Fibroblast of the aortic adventitia (primary cell): ENCODE results near the gene OR2L8. TPM values are rescaled to one million over a fixed set of nuclear protein-coding genes. Genes with fewer than 3 reads are reported as not detected.

Source experiments
- DNase-seq: peaks from one replicate; pipeline ENCODE4 v3.0.0-alpha.2; 2010; ENCODE audit warnings: low read depth
- H3K4me3 ChIP-seq: 2 replicates; pipeline ENCODE4 v1.5.1; 2011; ENCODE audit warnings: low read depth, mild to moderate bottlenecking, control low read depth, low read length, moderate library complexity
- total RNA-seq: library from RNA; depleted of rRNA; stranded (reverse); fragments of >200 nt; gene quantifications from 2 replicates; pipeline ENCODE4 v1.2.3, GENCODE V29; 2012; ENCODE audit warnings: low replicate concordance
- TF ChIP-seq, protein P1 (sequence below): IDR thresholded peaks from 2 replicates; pipeline ENCODE4 v1.5.1; 2011; ENCODE audit warnings: mild to moderate bottlenecking, low read length, control low read depth, inconsistent platforms; ENCODE audit not compliant: insufficient read depth

OR2L8 gene, protein sequence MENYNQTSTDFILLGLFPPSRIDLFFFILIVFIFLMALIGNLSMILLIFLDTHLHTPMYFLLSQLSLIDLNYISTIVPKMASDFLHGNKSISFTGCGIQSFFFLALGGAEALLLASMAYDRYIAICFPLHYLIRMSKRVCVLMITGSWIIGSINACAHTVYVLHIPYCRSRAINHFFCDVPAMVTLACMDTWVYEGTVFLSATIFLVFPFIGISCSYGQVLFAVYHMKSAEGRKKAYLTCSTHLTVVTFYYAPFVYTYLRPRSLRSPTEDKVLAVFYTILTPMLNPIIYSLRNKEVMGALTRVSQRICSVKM
- total RNA-seq = not detected in 2 replicates

- DNase-seq = no peak
- no peak within 1 kb of the TSS for H3K4me3 ChIP-seq
- TF ChIP-seq, protein P1, sequence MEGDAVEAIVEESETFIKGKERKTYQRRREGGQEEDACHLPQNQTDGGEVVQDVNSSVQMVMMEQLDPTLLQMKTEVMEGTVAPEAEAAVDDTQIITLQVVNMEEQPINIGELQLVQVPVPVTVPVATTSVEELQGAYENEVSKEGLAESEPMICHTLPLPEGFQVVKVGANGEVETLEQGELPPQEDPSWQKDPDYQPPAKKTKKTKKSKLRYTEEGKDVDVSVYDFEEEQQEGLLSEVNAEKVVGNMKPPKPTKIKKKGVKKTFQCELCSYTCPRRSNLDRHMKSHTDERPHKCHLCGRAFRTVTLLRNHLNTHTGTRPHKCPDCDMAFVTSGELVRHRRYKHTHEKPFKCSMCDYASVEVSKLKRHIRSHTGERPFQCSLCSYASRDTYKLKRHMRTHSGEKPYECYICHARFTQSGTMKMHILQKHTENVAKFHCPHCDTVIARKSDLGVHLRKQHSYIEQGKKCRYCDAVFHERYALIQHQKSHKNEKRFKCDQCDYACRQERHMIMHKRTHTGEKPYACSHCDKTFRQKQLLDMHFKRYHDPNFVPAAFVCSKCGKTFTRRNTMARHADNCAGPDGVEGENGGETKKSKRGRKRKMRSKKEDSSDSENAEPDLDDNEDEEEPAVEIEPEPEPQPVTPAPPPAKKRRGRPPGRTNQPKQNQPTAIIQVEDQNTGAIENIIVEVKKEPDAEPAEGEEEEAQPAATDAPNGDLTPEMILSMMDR = no peak
Measured at GRCh38 chr1:247948558-247948957, at the start of gene OR2L8. TSS of gene OR2L8 (plus strand) at chr1:247948858. CDS start at chr1:247948858, 0 bp downstream.

GRCh38 chr1:247904122-247904521 lies 44.5 kb upstream of the OR2L8 start:
- TF ChIP-seq, protein P1 = no peak
- H3K4me3 ChIP-seq = no peak overlapping the region
- no peak for DNase-seq

GRCh38 chr1:247905181-247905580 lies 43.5 kb upstream of the OR2L8 start:
- TF ChIP-seq, protein P1 = no peak
- H3K4me3 ChIP-seq = no peak overlapping the region
- no peak for DNase-seq

DNA sequence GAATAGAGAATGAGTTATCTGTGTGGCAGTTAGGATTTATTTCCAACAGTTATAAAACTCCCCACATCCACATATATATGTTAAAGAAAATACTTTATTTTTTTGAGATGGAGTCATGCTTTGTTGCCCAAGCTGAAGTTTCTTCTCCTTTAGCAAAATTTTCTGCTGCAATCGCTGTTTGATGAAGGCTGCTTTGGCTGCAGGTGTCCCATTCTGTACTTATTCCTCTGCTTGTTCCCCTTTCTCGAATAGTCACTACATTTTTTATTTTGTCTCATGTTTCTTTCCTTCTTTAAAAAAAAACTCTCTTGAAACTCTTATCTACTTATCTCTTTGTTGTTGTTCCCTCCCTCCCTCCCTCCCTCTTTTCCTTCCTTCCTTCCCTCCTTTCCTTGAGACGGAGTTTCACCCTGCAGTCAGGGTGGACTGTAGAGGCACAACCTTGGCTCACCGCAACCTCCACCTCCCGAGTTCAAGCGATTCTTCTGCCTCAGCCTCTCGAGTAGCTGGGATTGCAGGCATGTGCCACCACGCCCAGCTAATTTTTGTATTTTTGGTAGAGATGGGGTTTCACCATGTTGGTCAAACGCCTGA lies 42.7 kb upstream of the OR2L8 start:
- TF ChIP-seq, protein P1 = no peak
- no peak for DNase-seq
- no peak overlapping the region for H3K4me3 ChIP-seq

GRCh38 chr1:247906504-247907047 lies 42.1 kb upstream of the OR2L8 start:
- TF ChIP-seq, protein P1 = no peak
- no peak overlapping the region for H3K4me3 ChIP-seq
- DNase-seq = peak; percentile 10

DNA sequence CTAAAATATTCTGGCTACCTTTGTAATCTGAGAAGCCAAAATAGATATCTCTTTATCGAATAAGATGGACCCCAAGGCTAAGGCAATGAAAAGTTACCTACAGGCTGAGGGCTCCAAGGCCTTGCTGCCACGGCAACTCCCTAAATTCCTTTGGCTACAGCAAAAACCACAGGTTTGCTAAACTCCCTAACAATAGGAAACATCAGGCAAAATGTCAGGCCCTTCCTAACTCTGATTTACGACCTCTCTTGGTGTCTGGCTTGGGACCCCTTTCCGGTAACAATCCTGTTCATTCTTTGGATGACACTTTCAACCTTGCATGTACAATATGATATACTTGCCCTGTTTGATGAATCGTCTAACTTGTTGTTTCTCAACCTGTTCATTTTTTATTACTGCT lies 39.9 kb upstream of the OR2L8 start:
- TF ChIP-seq, protein P1 = no peak
- H3K4me3 ChIP-seq = no peak overlapping the region
- no peak for DNase-seq
